ENCODE results near the gene ADGRG3. TPM values are rescaled to one million over a fixed set of nuclear protein-coding genes. Genes with fewer than 3 reads are reported as not detected.

The ADGRG3 gene
- total and polyA plus RNA-seq, 9 of the 15 experiments (the other 6 are each of a cell fraction or from before 2014, with no cell fraction given): 0.09 to 0.52 (median 0.14) TPM; not detected in 3

GRCh38 chr16:57649443-57649751 lies 18.7 kb upstream of the ADGRG3 start (continued):
- no peak for TF ChIP-seq GATAD2B (IDR thresholded peaks at IDR 0.05; ENCODE audit: borderline replicate concordance)
- peak; percentile 48; the same call in 1 of the 2 replicates for TF ChIP-seq GABPB1 (CRISPR knock-in tag; IDR thresholded peaks at IDR 0.05)
- peak; percentile 51 for TF ChIP-seq LCOR (CRISPR knock-in tag; IDR thresholded peaks at IDR 0.05)
- no peak for TF ChIP-seq PCBP2 (IDR thresholded peaks at IDR 0.05; ENCODE audit: low read depth, low read length, poor library complexity, severe bottlenecking)
- no peak for TF ChIP-seq ZNF134 (CRISPR knock-in tag; conservative IDR thresholded peaks at IDR 0.05)
- peak; percentile 89 for TF ChIP-seq BCOR (IDR thresholded peaks at IDR 0.05)
- TF ChIP-seq HLTF (IDR thresholded peaks at IDR 0.05): no peak
- TF ChIP-seq TFAP4 (CRISPR knock-in tag; IDR thresholded peaks at IDR 0.05; ENCODE audit: borderline replicate concordance): no peak
- 0 out of 2 replicates have a peak, but pooled peaks have one; percentile 44 for TF ChIP-seq ZEB2 (IDR thresholded peaks at IDR 0.05)
- TF ChIP-seq TCF7 (IDR thresholded peaks at IDR 0.05; ENCODE audit: borderline replicate concordance): no peak
- TF ChIP-seq ZNF75A (CRISPR knock-in tag; IDR thresholded peaks at IDR 0.05): no peak
- no peak for TF ChIP-seq RFX1 (IDR thresholded peaks at IDR 0.05)
- peak; percentile 54 for TF ChIP-seq RBM25 (IDR thresholded peaks at IDR 0.05; ENCODE audit: low read depth, low read length, severe bottlenecking)
- no peak for TF ChIP-seq CREB5 (CRISPR knock-in tag; IDR thresholded peaks at IDR 0.05)
- no peak for TF ChIP-seq TAF1 (IDR thresholded peaks at IDR 0.05; ENCODE audit: control insufficient read depth, extremely low read depth, insufficient read depth, low read length, severe bottlenecking)
- no peak for TF ChIP-seq HMBOX1 (IDR thresholded peaks at IDR 0.05)
- TF ChIP-seq KDM1A (IDR thresholded peaks at IDR 0.05): peak in 1 of 2 experiments; percentile 70; a peak in 3 of 4 replicates
- 0 out of 2 replicates have a peak, but pooled peaks have one; percentile 2 for TF ChIP-seq CXXC5 (CRISPR knock-in tag; IDR thresholded peaks at IDR 0.05)
- TF ChIP-seq NFIC (IDR thresholded peaks at IDR 0.05): 0 out of 2 replicates have a peak, but pooled peaks have one; percentile 1
